BJ (cell line): Measurements from ENCODE around the gene ZSCAN1. TPM values are rescaled to one million over a fixed set of nuclear protein-coding genes. Genes with fewer than 3 reads are reported as not detected.
A peak's percentile ranks its signal among the peaks of the same experiment; 100 is the strongest.

ENCODE experiments used
- CTCF ChIA-PET: fragments of 350-600 bp; formaldehyde crosslinking; extraction: SDS; loops from one replicate; lab custom pipeline; 2021; ENCODE audit warnings: antibody characterized with exemption, inconsistent platforms; lab: Yijun Ruan, JAX
- POLR2A ChIA-PET: fragments of 300-600 bp; sonication (Branson Sonifier 250); formaldehyde crosslinking; extraction: SDS; loops from one replicate; lab custom pipeline; 2021; ENCODE audit warnings: antibody characterized with exemption; lab: Charles Lee
- DNase-seq: peaks from one replicate; pipeline ENCODE4 v3.0.0-alpha.2; 2011; ENCODE audit warnings: low read depth
- H3K27me3 ChIP-seq: 2 replicates; pipeline ENCODE4 v1.6.0; 2011; ENCODE audit warnings: low read length; ENCODE audit not compliant: control insufficient read depth, insufficient read depth
- H3K36me3 ChIP-seq: 2 replicates; pipeline ENCODE4 v1.5.1; 2011; ENCODE audit warnings: low read length; ENCODE audit not compliant: control insufficient read depth, insufficient read depth
- H3K4me3 ChIP-seq: 2 replicates; pipeline ENCODE4 v1.5.1; 2011; ENCODE audit warnings: low read depth, mild to moderate bottlenecking, control low read depth, low read length
- polyA plus RNA-seq: library from polyadenylated mRNA; depleted of rRNA; stranded (reverse); fragments of >200 nt; gene quantifications from 2 replicates; pipeline ENCODE4 v1.2.3, GENCODE V29; 2011
- TF ChIP-seq, protein P1 (sequence below): IDR thresholded peaks from 2 replicates; pipeline ENCODE4 v1.5.1; 2011; ENCODE audit warnings: low read depth, mild to moderate bottlenecking, control low read depth, inconsistent platforms, low read length, moderate library complexity; ENCODE audit not compliant: insufficient read depth

Gene ZSCAN1
- polyA plus RNA-seq, 1 experiment = 0.10 TPM

GRCh38 chr19:58091251-58091995, 57.6 kb downstream of the ZSCAN1 start:
- ChIA-PET CTCF (no interaction called here), POLR2A (interaction anchor here (0.6 kb wide), 1 partner anchor 644 kb away, joined by 5 read pairs; no protein-coding TSS in a partner anchor)
- H3K4me3 ChIP-seq = no peak overlapping the region
- H3K27me3 ChIP-seq = no peaks in the 10 kb centered on the region
- no peak for DNase-seq
- peaks cover 1% of the 10 kb centered on the region for H3K36me3 ChIP-seq
- TF ChIP-seq, protein P1, sequence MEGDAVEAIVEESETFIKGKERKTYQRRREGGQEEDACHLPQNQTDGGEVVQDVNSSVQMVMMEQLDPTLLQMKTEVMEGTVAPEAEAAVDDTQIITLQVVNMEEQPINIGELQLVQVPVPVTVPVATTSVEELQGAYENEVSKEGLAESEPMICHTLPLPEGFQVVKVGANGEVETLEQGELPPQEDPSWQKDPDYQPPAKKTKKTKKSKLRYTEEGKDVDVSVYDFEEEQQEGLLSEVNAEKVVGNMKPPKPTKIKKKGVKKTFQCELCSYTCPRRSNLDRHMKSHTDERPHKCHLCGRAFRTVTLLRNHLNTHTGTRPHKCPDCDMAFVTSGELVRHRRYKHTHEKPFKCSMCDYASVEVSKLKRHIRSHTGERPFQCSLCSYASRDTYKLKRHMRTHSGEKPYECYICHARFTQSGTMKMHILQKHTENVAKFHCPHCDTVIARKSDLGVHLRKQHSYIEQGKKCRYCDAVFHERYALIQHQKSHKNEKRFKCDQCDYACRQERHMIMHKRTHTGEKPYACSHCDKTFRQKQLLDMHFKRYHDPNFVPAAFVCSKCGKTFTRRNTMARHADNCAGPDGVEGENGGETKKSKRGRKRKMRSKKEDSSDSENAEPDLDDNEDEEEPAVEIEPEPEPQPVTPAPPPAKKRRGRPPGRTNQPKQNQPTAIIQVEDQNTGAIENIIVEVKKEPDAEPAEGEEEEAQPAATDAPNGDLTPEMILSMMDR = no peak

GRCh38 chr19:58093071-58093470, 59.2 kb downstream of the ZSCAN1 start:
- TF ChIP-seq, protein P1 = no peak
- POLR2A ChIA-PET = no interaction called here
- Histone ChIP-seq H3K4me3 (no peak overlapping the region), H3K27me3 (no peaks in the 10 kb centered on the region), H3K36me3 (no peaks in the 10 kb centered on the region; the same call in 1 of the 2 replicates)
- no peak for DNase-seq
- CTCF ChIA-PET = interaction anchor here (0.6 kb wide), 1 partner anchor 394 kb away, joined by 3 read pairs; no protein-coding TSS in a partner anchor

DNA sequence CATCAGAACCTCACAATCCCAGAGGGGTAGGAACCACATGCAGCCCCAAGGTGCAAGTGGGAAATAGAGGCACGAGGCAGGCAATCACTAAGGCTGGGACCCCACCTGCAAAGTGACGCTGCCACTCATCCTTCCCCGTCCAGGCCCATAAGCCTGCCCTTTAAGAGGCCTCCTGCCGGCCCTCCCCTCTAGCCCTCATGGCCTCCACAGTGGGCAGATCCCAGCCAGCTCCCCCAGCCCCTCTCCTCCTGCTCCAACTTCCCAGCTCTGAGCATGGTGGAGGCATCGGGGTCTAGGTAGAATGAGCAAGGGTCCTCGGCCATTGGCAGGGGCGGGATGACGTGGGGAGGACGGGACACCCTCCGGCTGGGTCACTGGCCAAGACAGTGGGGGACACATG, 61.5 kb downstream of the ZSCAN1 start:
- DNase-seq = no peak
- H3K27me3 ChIP-seq = no peaks in the 10 kb centered on the region
- H3K4me3 ChIP-seq = no peak overlapping the region
- CTCF ChIA-PET = no interaction called here
- POLR2A ChIA-PET = no interaction called here
- TF ChIP-seq, protein P1 = no peak
- H3K36me3 ChIP-seq = no peaks in the 10 kb centered on the region

GRCh38 chr19:58096884-58097283, 63.1 kb downstream of the ZSCAN1 start:
- Histone ChIP-seq H3K27me3 (no peaks in the 10 kb centered on the region), H3K4me3 (no peak overlapping the region), H3K36me3 (no peaks in the 10 kb centered on the region)
- CTCF ChIA-PET = no interaction called here
- POLR2A ChIA-PET = no interaction called here
- DNase-seq = no peak
- TF ChIP-seq, protein P1 = no peak

DNA sequence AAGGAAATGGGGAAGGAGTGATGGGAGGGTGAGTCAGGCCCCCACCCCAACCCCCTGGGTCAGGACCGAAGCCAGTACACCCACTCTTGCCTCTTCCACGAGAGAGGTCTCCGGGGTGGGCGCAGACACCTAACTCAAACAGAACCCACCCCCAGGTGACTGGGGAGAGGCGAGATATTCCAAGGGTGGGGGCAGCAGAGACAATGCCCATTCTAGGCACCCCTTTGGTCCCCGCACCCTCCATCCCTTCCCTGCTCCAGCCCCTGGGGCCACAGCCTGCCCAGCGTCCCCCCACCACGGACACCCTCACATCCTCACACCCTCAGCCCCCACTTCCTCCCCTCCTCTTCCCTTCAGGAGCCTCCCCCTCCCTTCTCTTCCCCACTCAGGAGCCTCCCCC, 63.5 kb downstream of the ZSCAN1 start:
- ChIA-PET POLR2A (no interaction called here), CTCF (no interaction called here)
- TF ChIP-seq, protein P1 = no peak
- Histone ChIP-seq H3K4me3 (peak overlapping the region; percentile 68), H3K36me3 (no peaks in the 10 kb centered on the region), H3K27me3 (no peaks in the 10 kb centered on the region)
- DNase-seq = no peak
